ENCODE measurements around the gene THAP4.

DNA sequence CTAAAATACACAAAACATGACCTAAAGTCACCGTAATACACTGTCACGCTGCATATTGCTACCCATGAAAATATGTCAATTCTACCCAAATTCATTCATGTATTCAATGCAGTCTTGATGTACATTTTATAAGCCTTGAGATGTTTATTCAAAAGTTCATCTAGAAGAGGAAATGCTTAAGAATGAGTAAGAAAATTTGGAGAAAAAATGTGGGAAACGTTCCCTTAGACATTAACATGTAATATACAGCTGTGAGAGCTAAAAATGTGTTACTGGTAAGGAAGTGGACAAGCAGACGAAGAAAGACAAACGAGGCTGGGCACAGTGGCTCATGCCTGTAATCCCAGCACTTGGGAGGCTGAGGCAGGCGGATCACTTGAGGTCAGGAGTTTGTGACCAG is 37.3 kb downstream of the THAP4 start:
- TF ChIP-seq, protein P1, sequence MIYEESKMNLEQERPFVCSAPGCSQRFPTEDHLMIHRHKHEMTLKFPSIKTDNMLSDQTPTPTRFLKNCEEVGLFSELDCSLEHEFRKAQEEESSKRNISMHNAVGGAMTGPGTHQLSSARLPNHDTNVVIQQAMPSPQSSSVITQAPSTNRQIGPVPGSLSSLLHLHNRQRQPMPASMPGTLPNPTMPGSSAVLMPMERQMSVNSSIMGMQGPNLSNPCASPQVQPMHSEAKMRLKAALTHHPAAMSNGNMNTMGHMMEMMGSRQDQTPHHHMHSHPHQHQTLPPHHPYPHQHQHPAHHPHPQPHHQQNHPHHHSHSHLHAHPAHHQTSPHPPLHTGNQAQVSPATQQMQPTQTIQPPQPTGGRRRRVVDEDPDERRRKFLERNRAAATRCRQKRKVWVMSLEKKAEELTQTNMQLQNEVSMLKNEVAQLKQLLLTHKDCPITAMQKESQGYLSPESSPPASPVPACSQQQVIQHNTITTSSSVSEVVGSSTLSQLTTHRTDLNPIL (CRISPR knock-in tag; IDR thresholded peaks at IDR 0.05; ENCODE audit: low read depth), result no peak
- TF ChIP-seq CSDC2 (CRISPR knock-in tag; IDR thresholded peaks at IDR 0.05) (no peak), GLIS3 (CRISPR knock-in tag; IDR thresholded peaks at IDR 0.05) (no peak), SNAI2 (CRISPR knock-in tag; IDR thresholded peaks at IDR 0.05) (no peak), ZFP3 (CRISPR knock-in tag; IDR thresholded peaks at IDR 0.05) (no peak), ZNF8 (CRISPR knock-in tag; IDR thresholded peaks at IDR 0.05) (no peak), TOX (CRISPR knock-in tag; IDR thresholded peaks at IDR 0.05; ENCODE audit: borderline replicate concordance) (no peak), ZC3H10 (CRISPR knock-in tag; IDR thresholded peaks at IDR 0.05) (no peak)
